Astrocyte of the hippocampus (primary cell): ENCODE measurements around the gene GRB10.

Source experiments
- DNase-seq: peaks from one replicate; pipeline ENCODE4 v3.0.0; 2011; ENCODE audit warnings: low read depth, low spot score

Gene GRB10

GRCh38 chr7:50612704-50613103 lies 170.0 kb downstream of the GRB10 start:
- DNase-seq = no peak

- peak; percentile 63 for DNase-seq
These were observed 172.0 kb downstream of the GRB10 start for GRCh38 chr7:50610521-50611277.

DNA sequence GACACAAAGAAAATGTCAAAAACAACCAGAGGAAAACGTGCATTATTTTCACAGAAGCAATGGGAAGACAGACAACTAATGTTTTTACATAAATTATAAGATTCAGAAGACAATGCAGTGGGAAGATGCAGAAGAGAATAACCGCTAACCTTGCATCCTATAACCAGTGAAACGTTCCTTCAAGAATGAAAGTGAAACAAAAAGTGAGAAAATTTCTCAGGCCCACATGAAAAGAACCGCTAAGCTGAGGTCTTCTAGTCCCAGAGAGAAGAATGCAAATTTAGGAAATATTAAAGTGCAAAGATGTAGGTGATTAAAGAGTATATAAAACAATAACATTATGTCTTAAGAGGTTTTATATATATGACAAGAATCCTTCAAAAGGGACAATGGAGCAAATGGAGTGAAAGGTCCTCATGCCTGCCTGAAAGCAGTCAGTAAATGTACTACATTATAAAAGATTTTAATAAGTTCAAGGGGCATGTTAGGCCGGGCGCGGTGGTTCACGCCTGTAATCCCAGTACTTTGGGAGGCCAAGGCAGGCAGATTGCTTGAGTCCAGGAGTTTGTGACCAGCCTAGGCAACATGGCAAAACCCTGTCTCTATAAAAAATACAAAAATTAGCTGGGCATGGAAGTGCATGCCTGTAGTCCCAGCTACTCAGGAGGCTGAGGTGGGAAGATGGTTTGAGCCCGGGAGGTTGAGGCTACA lies 174.3 kb downstream of the GRB10 start:
- DNase-seq = no peak

DNA sequence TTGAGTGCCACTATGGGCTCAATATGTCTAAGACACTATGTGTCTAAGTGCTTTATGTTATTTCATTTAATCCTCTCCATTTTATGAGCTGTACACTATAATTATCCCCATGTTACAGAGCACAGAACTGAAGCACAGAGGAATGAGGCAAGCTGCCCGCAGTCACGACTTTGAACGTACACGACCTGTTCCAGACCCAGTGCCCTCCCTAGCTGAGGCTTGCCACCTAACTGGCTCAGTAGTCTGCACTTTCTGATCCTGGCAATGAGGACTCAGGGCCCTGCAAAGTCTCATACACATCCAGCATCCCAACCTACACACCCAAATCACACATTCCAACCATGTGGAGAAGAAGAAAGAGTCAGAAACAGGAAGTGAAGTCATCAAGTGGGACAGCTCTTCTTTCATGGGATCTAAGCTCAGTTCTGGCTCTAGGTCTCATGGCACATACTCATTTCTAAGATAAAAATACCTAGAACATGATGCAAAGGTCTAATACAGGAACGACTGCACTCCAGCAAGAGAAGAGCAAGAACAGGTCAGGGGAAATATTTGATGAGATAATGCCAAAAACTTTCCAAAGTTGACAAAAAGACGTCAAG lies 175.1 kb downstream of the GRB10 start:
- no peak for DNase-seq

DNA sequence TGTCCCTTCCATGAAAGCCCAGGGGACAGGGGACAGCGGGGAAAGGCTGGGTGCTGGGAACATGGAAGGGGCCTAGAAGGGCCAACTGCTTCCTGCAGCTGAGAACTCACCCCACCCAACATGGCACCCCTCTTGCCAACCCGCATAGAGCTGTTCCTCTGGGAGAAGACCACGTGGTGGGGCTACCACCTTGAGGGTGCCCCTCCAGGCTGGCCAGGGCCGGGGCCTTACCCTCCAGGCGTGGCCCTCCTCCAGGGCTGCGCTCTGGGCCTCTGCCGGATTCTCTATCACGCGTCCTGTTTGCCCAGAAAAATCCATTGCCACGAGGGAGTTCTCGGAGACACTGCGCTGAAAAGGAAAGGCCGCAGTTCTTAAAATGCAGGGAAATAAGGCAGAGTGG lies 177.6 kb downstream of the GRB10 start:
- no peak for DNase-seq

DNA sequence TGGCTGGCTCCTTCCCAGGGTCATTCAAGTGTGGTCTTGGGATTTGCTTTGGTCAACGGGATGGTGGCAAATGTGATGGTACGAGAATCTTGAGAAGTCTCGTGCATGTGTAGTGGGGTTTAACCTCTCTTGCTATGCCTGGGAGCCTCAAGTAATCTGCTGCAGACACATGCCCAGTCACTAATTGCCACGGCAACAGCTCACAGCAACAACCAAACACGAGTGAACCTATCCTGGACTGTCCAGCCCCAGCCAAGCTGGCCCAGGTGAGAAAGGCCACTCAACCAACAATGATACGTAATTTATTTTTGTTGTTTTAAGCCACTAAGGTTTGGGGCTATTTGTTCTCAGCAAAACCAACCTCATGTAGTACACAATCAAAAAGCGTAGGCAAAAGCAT lies 179.4 kb downstream of the GRB10 start:
- DNase-seq = no peak

GRCh38 chr7:50599385-50599784 lies 183.3 kb downstream of the GRB10 start:
- DNase-seq = no peak

GRCh38 chr7:50598460-50599343 lies 184.0 kb downstream of the GRB10 start:
- no peak for DNase-seq

- no peak for DNase-seq
These were observed 186.2 kb downstream of the GRB10 start for GRCh38 chr7:50596484-50596883.

DNA sequence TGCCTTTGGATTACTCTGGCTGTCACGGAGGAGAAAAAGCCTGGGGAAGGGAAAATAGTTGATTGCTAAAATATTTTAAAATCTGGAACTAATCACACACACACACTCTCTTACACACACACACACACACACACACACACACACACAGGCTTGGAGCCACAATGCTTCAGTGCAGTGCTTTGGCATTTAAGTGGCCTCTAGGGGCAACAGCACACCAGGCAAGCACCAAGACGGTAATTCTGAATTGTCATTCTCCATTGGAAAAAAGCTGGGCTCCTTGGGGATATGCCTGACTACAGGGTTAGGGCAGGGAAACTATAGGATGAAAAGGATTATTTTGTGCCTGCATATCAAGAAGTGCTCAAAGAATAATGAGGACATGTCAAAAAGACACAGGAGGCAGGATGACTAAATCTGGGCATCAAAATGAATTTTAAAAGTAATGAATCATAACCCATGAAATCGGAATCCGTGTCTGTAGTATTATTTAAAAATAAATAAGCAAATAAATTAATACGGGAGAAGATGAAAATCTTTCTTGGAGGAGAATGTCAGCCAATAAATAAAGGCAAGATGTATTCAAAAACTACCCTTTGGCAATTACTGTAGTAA lies 187.1 kb downstream of the GRB10 start:
- DNase-seq = peak; percentile 54

DNA sequence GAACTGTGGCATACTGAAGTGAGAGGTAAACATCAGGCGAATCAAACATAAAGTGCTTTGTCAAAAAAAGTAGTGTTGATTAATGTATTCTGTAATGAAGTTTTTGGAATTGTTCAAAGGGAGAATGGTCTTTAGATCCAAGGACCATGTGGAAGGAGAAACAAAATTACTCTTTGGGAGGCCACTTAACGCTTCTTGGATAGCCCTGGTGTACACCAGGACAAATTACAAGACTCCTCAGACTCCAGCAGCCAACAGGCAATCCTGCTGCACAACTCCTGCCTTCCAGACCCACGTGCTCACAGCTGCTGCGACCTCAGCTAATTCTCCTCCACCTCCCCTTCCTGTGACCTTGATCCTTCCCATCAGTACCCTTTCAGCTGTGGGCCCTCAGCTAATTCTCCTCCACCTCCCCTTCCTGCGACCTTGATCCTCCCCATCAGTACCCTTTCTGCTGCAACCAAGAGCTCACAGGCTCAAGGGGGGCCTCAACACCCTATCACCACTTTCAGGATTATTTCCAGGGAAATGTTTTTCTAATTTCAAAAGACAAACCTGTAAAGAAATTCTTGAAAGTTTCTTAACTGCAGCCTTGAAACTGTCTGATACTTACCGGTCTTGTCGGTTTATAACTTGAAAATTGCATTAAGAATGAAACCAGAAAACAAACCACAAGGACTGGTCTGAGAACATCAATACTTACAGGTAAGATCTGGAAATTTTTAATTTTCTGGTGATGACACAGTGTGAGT lies 187.8 kb downstream of the GRB10 start:
- no peak for DNase-seq

DNA sequence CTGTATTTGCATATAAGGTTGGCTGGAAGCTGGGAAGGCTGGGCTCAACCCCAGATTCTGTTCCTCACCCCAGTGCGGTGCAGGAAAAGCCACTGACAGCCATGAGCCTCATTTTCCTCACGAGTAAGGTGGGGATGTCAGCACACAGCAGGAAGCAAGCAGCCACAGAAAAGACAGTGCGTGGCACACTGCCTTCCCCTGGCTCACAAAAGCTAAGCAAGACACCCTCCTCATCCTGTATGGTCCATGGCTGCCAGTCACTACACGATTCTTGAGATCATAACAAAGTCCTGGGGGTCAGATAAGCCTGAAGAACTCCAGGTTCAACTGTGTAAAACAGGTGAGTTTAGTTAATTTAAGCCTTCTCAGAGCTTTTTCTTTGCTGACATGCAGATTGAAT lies 188.6 kb downstream of the GRB10 start:
- DNase-seq = no peak

GRCh38 chr7:50592940-50593339 lies 189.8 kb downstream of the GRB10 start:
- DNase-seq = no peak

DNA sequence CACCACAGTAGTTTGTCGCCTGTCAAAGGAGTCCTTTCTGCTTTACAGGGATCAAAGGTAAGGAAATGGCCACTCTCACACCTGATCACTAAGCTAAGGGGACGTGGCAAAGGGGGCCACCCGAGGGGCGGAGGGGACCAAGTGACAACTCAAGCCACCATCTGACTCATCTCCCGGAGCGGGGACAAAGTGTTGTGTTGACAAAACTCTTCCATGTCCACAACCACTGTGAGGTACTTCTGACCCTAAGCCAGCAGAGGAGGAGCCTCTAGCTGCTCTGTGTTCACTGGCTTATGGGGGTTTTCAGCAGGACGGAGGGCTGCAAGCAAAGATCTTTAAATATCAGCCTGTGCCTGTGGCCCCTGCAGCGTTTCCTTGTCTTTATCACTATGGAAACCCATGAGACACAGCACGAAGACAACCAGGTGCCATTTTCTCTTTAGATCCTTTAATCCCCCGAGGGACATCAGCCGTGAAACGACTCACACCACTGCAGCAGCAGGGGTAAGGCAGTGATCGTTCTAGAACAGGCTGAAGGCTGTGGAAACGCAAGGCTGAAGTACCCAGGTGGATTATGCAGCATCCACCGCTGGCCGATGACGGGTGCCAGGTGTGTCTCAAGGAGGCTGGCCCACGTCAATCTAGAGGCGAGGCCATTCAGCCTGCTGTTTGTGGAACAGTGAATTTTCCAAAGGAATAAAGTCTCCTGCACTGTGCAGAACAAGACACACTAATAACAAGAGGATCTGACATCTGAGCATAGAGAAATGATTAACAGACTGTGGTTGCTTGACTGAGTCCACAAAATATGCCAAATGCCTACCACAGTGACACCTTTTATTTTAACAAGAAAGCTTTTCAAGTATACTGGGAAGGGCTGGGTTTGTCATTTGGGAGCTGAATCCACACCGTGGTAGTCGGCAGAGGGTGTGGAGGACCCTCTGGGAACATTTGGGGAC lies 190.9 kb downstream of the GRB10 start:
- DNase-seq = no peak

GRCh38 chr7:50591098-50591479 lies 191.6 kb downstream of the GRB10 start:
- DNase-seq = no peak

GRCh38 chr7:50590535-50590934 lies 192.2 kb downstream of the GRB10 start:
- no peak for DNase-seq

DNA sequence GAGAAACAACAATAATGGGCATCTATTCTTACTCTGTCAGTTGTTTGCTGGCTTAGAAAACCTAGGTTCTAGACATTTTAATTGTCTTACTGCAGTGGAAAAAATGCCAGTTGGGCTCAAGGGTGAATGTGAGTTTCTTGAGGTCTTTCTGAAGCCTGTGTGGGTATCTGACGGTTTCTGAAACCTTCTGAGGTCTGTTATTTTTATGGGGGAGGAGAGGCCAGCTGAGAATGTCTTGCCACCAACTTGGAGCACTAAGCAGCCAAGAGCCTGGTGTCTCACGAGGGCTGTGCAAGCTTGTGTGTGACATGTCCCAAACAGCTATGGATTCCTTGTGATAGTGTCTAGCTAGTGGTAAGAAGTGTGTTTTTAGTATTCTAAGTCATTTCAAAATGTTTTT lies 193.3 kb downstream of the GRB10 start:
- no peak for DNase-seq

- DNase-seq = no peak
These were observed 193.8 kb downstream of the GRB10 start for GRCh38 chr7:50588937-50589336.

DNA sequence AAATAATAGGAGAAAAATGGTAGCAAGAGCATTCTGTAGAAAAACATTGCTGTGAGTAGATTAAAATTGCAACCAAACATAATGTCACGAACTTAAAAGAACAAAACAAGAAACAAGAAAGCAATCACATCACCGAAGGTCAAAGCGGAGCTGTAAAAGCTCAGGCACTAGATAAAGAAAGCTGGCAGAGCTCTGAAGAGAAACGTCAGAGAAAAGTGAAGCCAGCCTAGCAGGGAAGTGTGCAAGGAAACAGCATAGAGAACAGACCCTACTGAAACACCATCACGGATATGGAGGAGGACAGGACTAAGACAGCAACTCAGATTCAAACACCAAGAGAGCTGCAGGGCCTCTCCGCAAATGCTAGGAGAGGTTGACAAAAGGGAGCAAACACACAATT lies 195.0 kb downstream of the GRB10 start:
- DNase-seq = no peak
